Activated gamma-delta T cell treated with Interleukin-2 at 50 U/mL for 16 hours (primary cell): ENCODE data around the gene ACTR2.
A peak's percentile ranks its signal among the peaks of the same experiment; 100 is the strongest.
"Not testable (repeated sequence)": the region's sequence is repeated elsewhere in the genome, so short reads cannot be mapped to it uniquely, and the experiment has no call there.

Experiments
- DNase-seq: peaks from one replicate; pipeline ENCODE4 v3.0.0-alpha.2; 2020

ACTR2 gene

GRCh38 chr2:65227456-65228262 is at the start of gene ACTR2:
ACTR2 (plus strand) TSS chr2:65227831; CDS start chr2:65227910, 79 bp downstream.
- peak; percentile 92 for DNase-seq

GRCh38 chr2:65182570-65182969 is 45.1 kb upstream of the ACTR2 start:
- no peak for DNase-seq

- not testable (repeated sequence) for DNase-seq
Observed at GRCh38 chr2:65183406-65183805, 44.2 kb upstream of the ACTR2 start.

- no peak for DNase-seq
Observed at GRCh38 chr2:65185012-65185411, 42.6 kb upstream of the ACTR2 start.

- no peak for DNase-seq
Observed at GRCh38 chr2:65186093-65186868, 41.4 kb upstream of the ACTR2 start.

GRCh38 chr2:65186872-65187851 is 40.5 kb upstream of the ACTR2 start:
- peak; percentile 58 for DNase-seq

- DNase-seq = no peak
Observed at GRCh38 chr2:65193446-65193845, 34.2 kb upstream of the ACTR2 start.

GRCh38 chr2:65198737-65199136 is 28.9 kb upstream of the ACTR2 start:
- no peak for DNase-seq

GRCh38 chr2:65199166-65199565 is 28.5 kb upstream of the ACTR2 start:
- DNase-seq = no peak

GRCh38 chr2:65199891-65200290 is 27.7 kb upstream of the ACTR2 start:
- DNase-seq = no peak

- DNase-seq = peak; percentile 18
Observed at GRCh38 chr2:65204461-65205210, 23.0 kb upstream of the ACTR2 start.

- no peak for DNase-seq
Observed at GRCh38 chr2:65212115-65212514, 15.5 kb upstream of the ACTR2 start.

GRCh38 chr2:65212619-65213018 is 15.0 kb upstream of the ACTR2 start:
- DNase-seq = no peak

- no peak for DNase-seq
Observed at GRCh38 chr2:65213035-65213434, 14.6 kb upstream of the ACTR2 start.

- no peak for DNase-seq
Observed at GRCh38 chr2:65214361-65214760, 13.3 kb upstream of the ACTR2 start.

- DNase-seq = no peak
Observed at GRCh38 chr2:65214843-65215242, 12.8 kb upstream of the ACTR2 start.

GRCh38 chr2:65215946-65216345 is 11.7 kb upstream of the ACTR2 start:
- no peak for DNase-seq

GRCh38 chr2:65220432-65221131 is 7.0 kb upstream of the ACTR2 start:
- DNase-seq = no peak

- not testable (repeated sequence) for DNase-seq
Observed at GRCh38 chr2:65221275-65221674, 6.4 kb upstream of the ACTR2 start.

- DNase-seq = no peak
Observed at GRCh38 chr2:65227020-65227455, 593 bp upstream of the ACTR2 start.

GRCh38 chr2:65228263-65228750 is 676 bp downstream of the ACTR2 start:
- peak; percentile 41 for DNase-seq
